ENCODE measurements around the gene DNM2. TPM values are rescaled to one million over a fixed set of nuclear protein-coding genes. Genes with fewer than 3 reads are reported as not detected.
A peak's percentile ranks its signal among the peaks of the same experiment; 100 is the strongest.
"Not testable (repeated sequence)": the region's sequence is repeated elsewhere in the genome, so short reads cannot be mapped to it uniquely, and the experiment has no call there.

DNM2 gene
- total RNA-seq, 1 donor from 2014 or later: 227 TPM

GRCh38 chr19:10852941-10853340 is 135.1 kb downstream of the DNM2 start:
- H3K9me3 Mint-ChIP-seq (ENCODE audit: unreplicated experiment): peaks cover 1% of the 10 kb centered on the region
- no peaks in the 10 kb centered on the region for H3K4me1 Mint-ChIP-seq (ENCODE audit: low read depth, unreplicated experiment)
- no peak overlapping the region for H3K27ac Mint-ChIP-seq (ENCODE audit: unreplicated experiment)
- no peak for DNase-seq
- H3K4me3 Mint-ChIP-seq (ENCODE audit: unreplicated experiment): no peak overlapping the region
- TF ChIP-seq CTCF (IDR thresholded peaks at IDR 0.05; ENCODE audit: partially characterized antibody, unreplicated experiment): no peak
- peaks cover 5% of the 10 kb centered on the region for H3K27me3 Mint-ChIP-seq (ENCODE audit: unreplicated experiment)
- H3K36me3 Mint-ChIP-seq (ENCODE audit: unreplicated experiment): no peaks in the 10 kb centered on the region

DNA sequence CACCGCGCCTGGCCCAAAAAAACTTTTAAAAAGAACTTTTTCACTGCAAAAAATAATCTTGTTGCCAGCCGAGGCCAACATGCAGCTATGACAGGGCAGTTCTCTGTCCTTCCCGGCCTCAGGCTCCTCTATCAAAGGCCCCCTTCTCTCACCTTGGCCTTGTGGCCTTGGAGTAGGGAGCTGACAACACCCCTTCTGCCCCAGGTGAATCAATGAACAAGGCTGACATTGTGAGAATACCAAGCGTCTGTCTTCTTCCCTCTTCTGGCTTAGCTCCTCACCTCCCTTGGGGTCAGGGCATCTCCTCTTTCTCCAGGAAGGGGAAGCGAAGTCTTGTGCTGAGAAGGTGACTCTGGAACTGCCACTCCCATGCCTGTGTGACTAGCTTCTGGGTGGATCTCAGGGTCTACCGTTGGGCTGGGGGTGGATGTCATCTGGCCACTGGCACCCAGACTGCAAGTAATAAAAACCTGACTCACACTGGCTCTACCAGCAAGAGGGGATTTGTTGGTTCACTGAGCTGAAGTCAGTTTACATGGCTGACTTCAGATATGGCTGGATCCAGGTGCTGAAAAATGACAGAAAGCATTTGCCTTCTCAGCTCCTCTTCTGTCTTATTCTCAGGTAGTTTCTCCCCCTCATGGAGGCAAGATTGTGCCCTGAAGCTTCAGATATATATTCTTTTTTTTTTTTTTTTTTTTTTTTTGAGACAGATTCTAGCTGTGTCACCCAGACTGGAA is 136.6 kb downstream of the DNM2 start:
- peaks cover 2% of the 10 kb centered on the region for H3K27me3 Mint-ChIP-seq (ENCODE audit: unreplicated experiment)

DNA sequence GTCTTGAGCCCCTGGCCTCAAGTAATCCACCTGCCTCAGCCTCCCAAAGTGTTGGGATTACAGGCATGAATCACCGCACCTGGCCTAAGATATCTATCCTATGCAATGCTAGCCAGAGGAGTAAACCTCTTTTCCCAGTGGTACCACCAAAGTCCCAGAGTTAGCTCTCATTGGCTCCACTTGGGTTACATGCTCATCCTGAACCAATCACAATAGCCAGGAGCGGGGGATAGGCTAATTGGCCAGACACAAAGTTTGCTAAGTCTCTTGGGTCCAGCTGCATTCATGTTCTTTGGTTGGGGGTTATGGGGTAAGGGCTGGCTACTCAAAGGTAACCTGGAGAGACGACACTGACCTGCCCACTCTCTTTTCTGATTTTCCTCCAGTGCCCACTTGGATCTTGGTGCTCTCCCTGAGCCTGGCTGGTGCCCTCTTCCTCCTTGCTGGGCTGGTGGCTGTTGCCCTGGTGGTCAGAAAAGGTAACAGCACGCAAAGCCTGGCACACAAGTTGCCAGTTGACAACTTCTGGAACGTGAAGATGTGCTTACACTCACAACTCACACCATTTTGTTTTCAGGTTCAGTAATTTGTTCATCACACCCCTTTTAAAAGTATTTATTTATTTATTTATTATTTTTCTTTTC is 138.1 kb downstream of the DNM2 start:
- Mint-ChIP-seq H3K4me3 (ENCODE audit: unreplicated experiment) (no peak overlapping the region), H3K27ac (ENCODE audit: unreplicated experiment) (no peak overlapping the region), H3K4me1 (ENCODE audit: low read depth, unreplicated experiment) (peaks cover 3% of the 10 kb centered on the region), H3K27me3 (ENCODE audit: unreplicated experiment) (no peaks in the 10 kb centered on the region), H3K36me3 (ENCODE audit: unreplicated experiment) (no peaks in the 10 kb centered on the region), H3K9me3 (ENCODE audit: unreplicated experiment) (no peaks in the 10 kb centered on the region)
- TF ChIP-seq CTCF (IDR thresholded peaks at IDR 0.05; ENCODE audit: partially characterized antibody, unreplicated experiment): peak; percentile 72
- no peak for DNase-seq

More for the DNA sequence above, 136.6 kb downstream of the DNM2 start:
- no peak for TF ChIP-seq CTCF (IDR thresholded peaks at IDR 0.05; ENCODE audit: partially characterized antibody, unreplicated experiment)
- H3K4me1 Mint-ChIP-seq (ENCODE audit: low read depth, unreplicated experiment): peaks cover 3% of the 10 kb centered on the region
- peaks cover 1% of the 10 kb centered on the region for H3K9me3 Mint-ChIP-seq (ENCODE audit: unreplicated experiment)
- H3K4me3 Mint-ChIP-seq (ENCODE audit: unreplicated experiment): no peak overlapping the region
- no peaks in the 10 kb centered on the region for H3K36me3 Mint-ChIP-seq (ENCODE audit: unreplicated experiment)
- DNase-seq: no peak
- no peak overlapping the region for H3K27ac Mint-ChIP-seq (ENCODE audit: unreplicated experiment)

GRCh38 chr19:10856899-10857298 is 139.0 kb downstream of the DNM2 start:
- not testable (repeated sequence) for H3K27me3 Mint-ChIP-seq (ENCODE audit: unreplicated experiment); H3K27ac Mint-ChIP-seq (ENCODE audit: unreplicated experiment); DNase-seq; H3K36me3 Mint-ChIP-seq (ENCODE audit: unreplicated experiment); H3K4me3 Mint-ChIP-seq (ENCODE audit: unreplicated experiment); H3K4me1 Mint-ChIP-seq (ENCODE audit: low read depth, unreplicated experiment); H3K9me3 Mint-ChIP-seq (ENCODE audit: unreplicated experiment)

- Mint-ChIP-seq H3K36me3 (ENCODE audit: unreplicated experiment) (no peaks in the 10 kb centered on the region), H3K27ac (ENCODE audit: unreplicated experiment) (no peak overlapping the region), H3K4me1 (ENCODE audit: low read depth, unreplicated experiment) (peaks cover 12% of the 10 kb centered on the region), H3K27me3 (ENCODE audit: unreplicated experiment) (no peaks in the 10 kb centered on the region), H3K9me3 (ENCODE audit: unreplicated experiment) (peaks cover 7% of the 10 kb centered on the region), H3K4me3 (ENCODE audit: unreplicated experiment) (no peak overlapping the region)
- DNase-seq: peak; percentile 66
- peak; percentile 87 for TF ChIP-seq CTCF (IDR thresholded peaks at IDR 0.05; ENCODE audit: partially characterized antibody, unreplicated experiment)
These were observed 140.4 kb downstream of the DNM2 start for GRCh38 chr19:10858204-10858828.
